ENCODE measurements around the gene PTGER4. TPM values are rescaled to one million over a fixed set of nuclear protein-coding genes. Genes with fewer than 3 reads are reported as not detected.
A peak's percentile ranks its signal among the peaks of the same experiment; 100 is the strongest.

The PTGER4 gene
- total RNA-seq, 1 donor = 12.0 TPM

GRCh38 chr5:40678026-40678425 is 1.7 kb upstream of the PTGER4 start:
- TF ChIP-seq, protein P1, sequence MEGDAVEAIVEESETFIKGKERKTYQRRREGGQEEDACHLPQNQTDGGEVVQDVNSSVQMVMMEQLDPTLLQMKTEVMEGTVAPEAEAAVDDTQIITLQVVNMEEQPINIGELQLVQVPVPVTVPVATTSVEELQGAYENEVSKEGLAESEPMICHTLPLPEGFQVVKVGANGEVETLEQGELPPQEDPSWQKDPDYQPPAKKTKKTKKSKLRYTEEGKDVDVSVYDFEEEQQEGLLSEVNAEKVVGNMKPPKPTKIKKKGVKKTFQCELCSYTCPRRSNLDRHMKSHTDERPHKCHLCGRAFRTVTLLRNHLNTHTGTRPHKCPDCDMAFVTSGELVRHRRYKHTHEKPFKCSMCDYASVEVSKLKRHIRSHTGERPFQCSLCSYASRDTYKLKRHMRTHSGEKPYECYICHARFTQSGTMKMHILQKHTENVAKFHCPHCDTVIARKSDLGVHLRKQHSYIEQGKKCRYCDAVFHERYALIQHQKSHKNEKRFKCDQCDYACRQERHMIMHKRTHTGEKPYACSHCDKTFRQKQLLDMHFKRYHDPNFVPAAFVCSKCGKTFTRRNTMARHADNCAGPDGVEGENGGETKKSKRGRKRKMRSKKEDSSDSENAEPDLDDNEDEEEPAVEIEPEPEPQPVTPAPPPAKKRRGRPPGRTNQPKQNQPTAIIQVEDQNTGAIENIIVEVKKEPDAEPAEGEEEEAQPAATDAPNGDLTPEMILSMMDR (IDR thresholded peaks at IDR 0.05; ENCODE audit: insufficient read depth, low read length) = no peak
- no peak for DNase-seq (ENCODE audit: low read depth)
- peak overlapping the region; percentile 19 for H3K4me3 ChIP-seq (ENCODE audit: low read depth, low read length)

DNA sequence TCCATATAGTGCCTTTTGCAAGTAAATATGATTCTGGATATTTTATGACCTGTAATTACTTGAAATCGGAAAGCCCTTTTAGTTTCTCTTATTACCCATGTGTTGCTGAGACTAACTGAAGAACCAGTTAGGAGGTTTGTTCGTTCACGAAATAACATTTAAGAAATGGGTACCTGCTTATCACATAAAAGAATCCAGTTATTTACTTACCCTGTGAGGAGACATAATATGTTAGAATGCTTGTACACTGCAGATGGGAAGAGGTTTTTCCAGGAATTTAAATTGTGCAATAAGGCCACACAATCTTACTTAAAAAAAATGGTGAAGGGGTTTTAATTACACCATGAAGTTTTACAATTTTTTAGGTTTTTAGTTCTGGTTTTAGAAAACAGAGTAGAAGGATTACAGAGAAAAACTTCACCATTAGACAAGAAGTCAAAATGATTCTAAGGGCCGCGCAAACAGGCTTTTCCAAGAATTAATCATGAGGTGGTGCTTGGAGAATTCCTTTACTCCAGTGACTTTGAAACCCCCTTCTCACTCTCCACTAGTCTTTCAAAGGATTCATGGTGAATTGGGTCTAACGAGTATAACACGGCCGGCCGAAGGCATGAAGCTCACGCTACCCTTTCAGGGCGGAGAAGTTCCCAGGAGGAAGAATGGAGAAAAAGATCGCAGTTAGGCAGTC is 1.1 kb upstream of the PTGER4 start:
- H3K4me3 ChIP-seq (ENCODE audit: low read depth, low read length) = peak overlapping the region; percentile 80
- TF ChIP-seq, protein P1 (IDR thresholded peaks at IDR 0.05; ENCODE audit: insufficient read depth, low read length) = no peak
- peak; percentile 53 for DNase-seq (ENCODE audit: low read depth)

GRCh38 chr5:40679148-40679912 is 385 bp upstream of the PTGER4 start:
- peak overlapping the region; percentile 80 for H3K4me3 ChIP-seq (ENCODE audit: low read depth, low read length)
- TF ChIP-seq, protein P1 (IDR thresholded peaks at IDR 0.05; ENCODE audit: insufficient read depth, low read length) = no peak
- DNase-seq (ENCODE audit: low read depth) = peak; percentile 80

- DNase-seq (ENCODE audit: low read depth) = no peak
- peak overlapping the region; percentile 80 for H3K4me3 ChIP-seq (ENCODE audit: low read depth, low read length)
- TF ChIP-seq, protein P1 (IDR thresholded peaks at IDR 0.05; ENCODE audit: insufficient read depth, low read length) = peak; percentile 5
Observed at GRCh38 chr5:40680741-40681362, 1.1 kb downstream of the PTGER4 start.

- no peak for DNase-seq (ENCODE audit: low read depth)
- TF ChIP-seq, protein P1 (IDR thresholded peaks at IDR 0.05; ENCODE audit: insufficient read depth, low read length) = no peak
- peak overlapping the region; percentile 80 for H3K4me3 ChIP-seq (ENCODE audit: low read depth, low read length)
Observed at GRCh38 chr5:40681363-40682153, 1.8 kb downstream of the PTGER4 start.
